ENCODE measurements around the gene NPAS3.

The NPAS3 gene

GRCh38 chr14:33734387-33734786, 795.7 kb downstream of the NPAS3 start:
- H3K36me3 ChIP-seq (ENCODE audit: control insufficient read depth in 1 of 2, insufficient read depth in 2 of 2, low read length in 2 of 2), result no peaks in the 10 kb centered on the region
- no peak overlapping the region for H2BK120ac ChIP-seq (ENCODE audit: insufficient read depth, low read length, poor library complexity)

GRCh38 chr14:33736299-33736825, 797.7 kb downstream of the NPAS3 start:
- no peak overlapping the region for H3K27ac ChIP-seq (ENCODE audit: low read depth, low read length)
- no peaks in the 10 kb centered on the region for H3K27me3 ChIP-seq (ENCODE audit: insufficient read depth, low read length)
- H4K91ac ChIP-seq (ENCODE audit: low read depth, low read length), result no peak overlapping the region
- no peak overlapping the region for H3K23ac ChIP-seq (ENCODE audit: low read length)
- no CpG with 5 or more reads among the region's 3 CpGs for WGBS (ENCODE audit: extremely low coverage, insufficient coverage, insufficient read length)
- no peak overlapping the region for H4K8ac ChIP-seq (ENCODE audit: low read depth, low read length)
- H3K79me1 ChIP-seq (ENCODE audit: low read length), result no peaks in the 10 kb centered on the region
- no peak overlapping the region for H4K12ac ChIP-seq (ENCODE audit: low read depth, low read length)
- H3K4me2 ChIP-seq (ENCODE audit: low read length), result no peak overlapping the region
- H2BK5ac ChIP-seq (ENCODE audit: low read depth, low read length, poor library complexity), result no peak overlapping the region
- no peak for DNase-seq
- H2AK5ac ChIP-seq (ENCODE audit: low read length), result no peak overlapping the region
- peaks cover 2 to 7% of the 10 kb centered on the region in 2 experiments for H3K4me1 ChIP-seq (ENCODE audit: control insufficient read depth in 1 of 2, insufficient read depth in 2 of 2, low read length in 2 of 2)
- peaks cover 3% of the 10 kb centered on the region for H3K9me3 ChIP-seq (ENCODE audit: insufficient read depth, low read depth, low read length)
- H3K4ac ChIP-seq (ENCODE audit: low read depth, low read length), result no peak overlapping the region
- H2BK12ac ChIP-seq (ENCODE audit: low read length), result no peak overlapping the region
- no peak overlapping the region for H2AFZ ChIP-seq (ENCODE audit: insufficient read depth, low read length, poor library complexity)
- no peak overlapping the region for H3K4me3 ChIP-seq (ENCODE audit: low read depth, low read length)
- no peak overlapping the region for H3K18ac ChIP-seq (ENCODE audit: low read length)
- H3K9ac ChIP-seq (ENCODE audit: low read length), result no peak overlapping the region
- no peak overlapping the region for H2BK120ac ChIP-seq (ENCODE audit: insufficient read depth, low read length, poor library complexity)
- H3K14ac ChIP-seq (ENCODE audit: low read length), result no peak overlapping the region
- H3K79me2 ChIP-seq (ENCODE audit: control insufficient read depth, insufficient read depth, low read length, poor library complexity), result no peaks in the 10 kb centered on the region
- no peaks in the 10 kb centered on the region for H3K36me3 ChIP-seq (ENCODE audit: control insufficient read depth in 1 of 2, insufficient read depth in 2 of 2, low read length in 2 of 2)

More at GRCh38 chr14:33734387-33734786, 795.7 kb downstream of the NPAS3 start:
- no peak for DNase-seq
- Histone ChIP-seq H3K79me2 (ENCODE audit: control insufficient read depth, insufficient read depth, low read length, poor library complexity) (no peaks in the 10 kb centered on the region), H3K9ac (ENCODE audit: low read length) (no peak overlapping the region), H3K4me2 (ENCODE audit: low read length) (no peak overlapping the region), H2AFZ (ENCODE audit: insufficient read depth, low read length, poor library complexity) (no peak overlapping the region), H3K4ac (ENCODE audit: low read depth, low read length) (no peak overlapping the region), H3K14ac (ENCODE audit: low read length) (no peak overlapping the region), H3K23ac (ENCODE audit: low read length) (no peak overlapping the region), H2BK12ac (ENCODE audit: low read length) (no peak overlapping the region), H2BK5ac (ENCODE audit: low read depth, low read length, poor library complexity) (no peak overlapping the region), H3K18ac (ENCODE audit: low read length) (no peak overlapping the region), H4K8ac (ENCODE audit: low read depth, low read length) (no peak overlapping the region), H3K79me1 (ENCODE audit: low read length) (no peaks in the 10 kb centered on the region), H3K4me3 (ENCODE audit: low read depth, low read length) (no peak overlapping the region), H2AK5ac (ENCODE audit: low read length) (no peak overlapping the region), H3K4me1 (ENCODE audit: control insufficient read depth in 1 of 2, insufficient read depth in 2 of 2, low read length in 2 of 2) (peaks cover 2 to 7% of the 10 kb centered on the region in 2 experiments), H3K9me3 (ENCODE audit: insufficient read depth, low read depth, low read length) (peaks cover 3% of the 10 kb centered on the region), H4K91ac (ENCODE audit: low read depth, low read length) (no peak overlapping the region), H3K27ac (ENCODE audit: low read depth, low read length) (no peak overlapping the region), H3K27me3 (ENCODE audit: insufficient read depth, low read length) (no peaks in the 10 kb centered on the region), H4K12ac (ENCODE audit: low read depth, low read length) (no peak overlapping the region)
- no CpG with 5 or more reads among the region's 3 CpGs for WGBS (ENCODE audit: extremely low coverage, insufficient coverage, insufficient read length)

GRCh38 chr14:33736979-33737378, 798.3 kb downstream of the NPAS3 start:
- Histone ChIP-seq H4K8ac (ENCODE audit: low read depth, low read length) (no peak overlapping the region), H2BK120ac (ENCODE audit: insufficient read depth, low read length, poor library complexity) (no peak overlapping the region), H3K27ac (ENCODE audit: low read depth, low read length) (no peak overlapping the region), H3K4me1 (ENCODE audit: control insufficient read depth in 1 of 2, insufficient read depth in 2 of 2, low read length in 2 of 2) (peaks cover 2 to 7% of the 10 kb centered on the region in 2 experiments), H3K23ac (ENCODE audit: low read length) (no peak overlapping the region), H2AK5ac (ENCODE audit: low read length) (no peak overlapping the region), H3K79me1 (ENCODE audit: low read length) (no peaks in the 10 kb centered on the region), H3K4me3 (ENCODE audit: low read depth, low read length) (no peak overlapping the region), H3K4me2 (ENCODE audit: low read length) (no peak overlapping the region), H3K14ac (ENCODE audit: low read length) (no peak overlapping the region), H3K18ac (ENCODE audit: low read length) (no peak overlapping the region), H4K12ac (ENCODE audit: low read depth, low read length) (no peak overlapping the region), H2BK5ac (ENCODE audit: low read depth, low read length, poor library complexity) (no peak overlapping the region), H4K91ac (ENCODE audit: low read depth, low read length) (no peak overlapping the region), H3K79me2 (ENCODE audit: control insufficient read depth, insufficient read depth, low read length, poor library complexity) (no peaks in the 10 kb centered on the region), H2AFZ (ENCODE audit: insufficient read depth, low read length, poor library complexity) (no peak overlapping the region), H3K9ac (ENCODE audit: low read length) (no peak overlapping the region), H3K4ac (ENCODE audit: low read depth, low read length) (no peak overlapping the region), H3K27me3 (ENCODE audit: insufficient read depth, low read length) (no peaks in the 10 kb centered on the region), H3K9me3 (ENCODE audit: insufficient read depth, low read depth, low read length) (peaks cover 3% of the 10 kb centered on the region), H3K36me3 (ENCODE audit: control insufficient read depth in 1 of 2, insufficient read depth in 2 of 2, low read length in 2 of 2) (no peaks in the 10 kb centered on the region), H2BK12ac (ENCODE audit: low read length) (no peak overlapping the region)
- no CpG with 5 or more reads among the region's 3 CpGs for WGBS (ENCODE audit: extremely low coverage, insufficient coverage, insufficient read length)
- no peak for DNase-seq

- WGBS (ENCODE audit: extremely low coverage, insufficient coverage, insufficient read length), result no CpG with 5 or more reads among the region's 2 CpGs
- DNase-seq, result no peak
- H3K36me3 ChIP-seq (ENCODE audit: control insufficient read depth in 1 of 2, insufficient read depth in 2 of 2, low read length in 2 of 2), result no peaks in the 10 kb centered on the region
Measured at GRCh38 chr14:33737446-33737845, 798.8 kb downstream of the NPAS3 start.

More at GRCh38 chr14:33737446-33737845, 798.8 kb downstream of the NPAS3 start:
- no peak overlapping the region for H2BK12ac ChIP-seq (ENCODE audit: low read length)
- H3K4ac ChIP-seq (ENCODE audit: low read depth, low read length), result no peak overlapping the region
- H4K12ac ChIP-seq (ENCODE audit: low read depth, low read length), result no peak overlapping the region
- no peaks in the 10 kb centered on the region for H3K27me3 ChIP-seq (ENCODE audit: insufficient read depth, low read length)
- peaks cover 2 to 7% of the 10 kb centered on the region in 2 experiments for H3K4me1 ChIP-seq (ENCODE audit: control insufficient read depth in 1 of 2, insufficient read depth in 2 of 2, low read length in 2 of 2)
- H3K79me1 ChIP-seq (ENCODE audit: low read length), result no peaks in the 10 kb centered on the region
- H3K4me2 ChIP-seq (ENCODE audit: low read length), result no peak overlapping the region
- peaks cover 1% of the 10 kb centered on the region for H3K9me3 ChIP-seq (ENCODE audit: insufficient read depth, low read depth, low read length)
- H3K4me3 ChIP-seq (ENCODE audit: low read depth, low read length), result no peak overlapping the region
- no peak overlapping the region for H4K91ac ChIP-seq (ENCODE audit: low read depth, low read length)
- no peak overlapping the region for H2BK120ac ChIP-seq (ENCODE audit: insufficient read depth, low read length, poor library complexity)
- no peak overlapping the region for H2AK5ac ChIP-seq (ENCODE audit: low read length)
- H3K18ac ChIP-seq (ENCODE audit: low read length), result no peak overlapping the region
- H2AFZ ChIP-seq (ENCODE audit: insufficient read depth, low read length, poor library complexity), result no peak overlapping the region
- H3K79me2 ChIP-seq (ENCODE audit: control insufficient read depth, insufficient read depth, low read length, poor library complexity), result no peaks in the 10 kb centered on the region
- no peak overlapping the region for H3K23ac ChIP-seq (ENCODE audit: low read length)
- no peak overlapping the region for H2BK5ac ChIP-seq (ENCODE audit: low read depth, low read length, poor library complexity)
- H3K9ac ChIP-seq (ENCODE audit: low read length), result no peak overlapping the region
- no peak overlapping the region for H3K27ac ChIP-seq (ENCODE audit: low read depth, low read length)
- H3K14ac ChIP-seq (ENCODE audit: low read length), result no peak overlapping the region
- H4K8ac ChIP-seq (ENCODE audit: low read depth, low read length), result no peak overlapping the region

Measured in trophoblast cell (in vitro differentiated cells and primary cell).